Esophagus squamous epithelium (tissue), 4 donors: ENCODE results near the gene MRPL18.

Experiments used
- CTCF ChIP-seq, 6 experiments: fragments of 450-650 bp in 4 of 6; fragments of 200-600 bp in 2 of 6; sonication (generic) in 2 of 6; IDR thresholded peaks; one replicate each; pipeline ENCODE4 v1.5.1; 2016 to 2019; ENCODE audit warnings: antibody characterized with exemption in 6 of 6, mild to moderate bottlenecking in 4 of 6, moderate library complexity in 4 of 6
- POLR2A ChIP-seq, 4 donors: fragments of 450-650 bp; IDR thresholded peaks; one replicate each; pipeline ENCODE4 v1.6.1; 2017; ENCODE audit warnings: antibody characterized with exemption in 4 of 4, mild to moderate bottlenecking in 4 of 4, moderate library complexity in 3 of 4

GRCh38 chr6:159828074-159828473, 37.8 kb downstream of the MRPL18 start:
- no peak for TF ChIP-seq CTCF (IDR thresholded peaks at IDR 0.05)
- TF ChIP-seq POLR2A (IDR thresholded peaks at IDR 0.05) = no peak
